GM12878 (cell line): Measurements from ENCODE around the gene RECK.

ENCODE experiments used
- CTCF ChIP-seq, 3 experiments: IDR thresholded peaks in 2 of 3; conservative IDR thresholded peaks in 1 of 3; 2 replicates each; pipeline ENCODE4 v1.5.1; 2011; ENCODE audit warnings: low read depth in 3 of 3, low read length in 3 of 3, mild to moderate bottlenecking in 3 of 3, control low read depth in 2 of 3, moderate library complexity in 2 of 3, inconsistent platforms in 1 of 3, mixed read lengths in 1 of 3; ENCODE audit not compliant: control insufficient read depth in 2 of 3, insufficient read depth in 1 of 3; ENCODE audit errors: extremely low read depth in 1 of 3
- EP300 ChIP-seq, 2 experiments: fragments of 150-350 bp in 1 of 2; IDR thresholded peaks; 2 replicates each; pipeline ENCODE4 v1.6.1; 2011 to 2012; ENCODE audit warnings: low read depth in 2 of 2, low read length in 2 of 2, borderline replicate concordance in 1 of 2, improper control_type of control experiment in 1 of 2, inconsistent platforms in 1 of 2; ENCODE audit not compliant: control insufficient read depth in 1 of 2
- JUNB ChIP-seq: IDR thresholded peaks from 2 replicates; pipeline ENCODE4 v1.6.1; 2016; ENCODE audit warnings: antibody characterized with exemption, mild to moderate bottlenecking
- NR2C2 ChIP-seq: IDR thresholded peaks from 2 replicates; pipeline ENCODE4 v1.6.1; 2011; ENCODE audit warnings: borderline replicate concordance, low read depth; ENCODE audit not compliant: control insufficient read depth, insufficient read length
- POLR2A ChIP-seq: IDR thresholded peaks from 2 replicates; pipeline ENCODE4 v1.6.1; 2011; ENCODE audit warnings: low read depth, mild to moderate bottlenecking, low read length
- SIN3A ChIP-seq: IDR thresholded peaks from 2 replicates; pipeline ENCODE4 v1.6.1; 2012; ENCODE audit warnings: low read depth, low read length, improper control_type of control experiment

DNA sequence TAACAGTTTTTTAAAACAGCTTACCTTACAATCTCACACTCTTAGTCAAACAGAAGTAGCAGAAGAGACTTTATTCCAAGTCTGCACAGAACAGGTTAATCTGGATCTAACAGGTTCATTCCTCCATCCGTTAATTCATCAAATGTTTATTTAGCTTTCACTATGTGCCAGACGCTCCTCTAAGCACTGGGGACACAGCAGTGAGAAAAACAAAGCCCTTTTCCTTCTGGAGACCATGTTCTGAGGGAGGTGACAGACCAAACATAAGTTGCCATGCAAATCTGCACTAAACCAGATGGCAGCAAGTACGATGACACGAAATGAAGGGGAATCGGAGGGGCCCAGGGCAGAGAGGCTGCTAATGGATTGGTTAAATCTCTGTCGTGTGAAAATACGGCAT lies 82.8 kb downstream of the RECK start:
- TF ChIP-seq EP300 (IDR thresholded peaks at IDR 0.05; ENCODE audit: borderline replicate concordance in 1 of 2, control insufficient read depth in 1 of 2, low read depth in 2 of 2, low read length in 2 of 2) (no peak), SIN3A (no peak), POLR2A (no peak), JUNB (no peak), NR2C2 (no peak), CTCF (IDR thresholded peaks at IDR 0.05 in 2 of 3, conservative IDR thresholded peaks at IDR 0.05 in 1 of 3; ENCODE audit: control insufficient read depth in 2 of 3, extremely low read depth in 1 of 3, insufficient read depth in 1 of 3, low read depth in 3 of 3, low read length in 3 of 3) (no peak)
